Parathyroid adenoma (tissue), 2 donors: Measurements from ENCODE around the gene CELF6.
"Not testable (repeated sequence)": the region's sequence is repeated elsewhere in the genome, so short reads cannot be mapped to it uniquely, and the experiment has no call there.

Source experiments
- H2AFZ ChIP-seq: fragments of 300-600 bp; sonication (generic); one replicate; pipeline ENCODE4 v1.7.0; 2017; ENCODE audit warnings: antibody characterized with exemption, mild to moderate bottlenecking
- H3K27ac ChIP-seq: fragments of 300-600 bp; sonication (generic); one replicate; pipeline ENCODE4 v1.7.0; 2017
- H3K27me3 ChIP-seq: fragments of 300-600 bp; sonication (generic); one replicate; pipeline ENCODE4 v1.7.0; 2017; ENCODE audit warnings: low read length; ENCODE audit not compliant: control insufficient read depth, insufficient read depth
- H3K36me3 ChIP-seq: fragments of 300-600 bp; sonication (generic); one replicate; pipeline ENCODE4 v1.7.0; 2017; ENCODE audit warnings: low read length; ENCODE audit not compliant: control insufficient read depth, insufficient read depth
- H3K4me1 ChIP-seq: fragments of 300-600 bp; sonication (generic); one replicate; pipeline ENCODE4 v1.7.0; 2017; ENCODE audit warnings: control low read depth
- H3K4me2 ChIP-seq: fragments of 300-600 bp; sonication (generic); one replicate; pipeline ENCODE4 v1.7.0; 2017; ENCODE audit warnings: low read length
- H3K4me3 ChIP-seq: fragments of 300-600 bp; sonication (generic); one replicate; pipeline ENCODE4 v1.7.0; 2017; ENCODE audit warnings: low read depth, low read length
- H3K79me2 ChIP-seq: fragments of 300-600 bp; sonication (generic); one replicate; pipeline ENCODE4 v1.7.0; 2017; ENCODE audit warnings: control low read depth
- H3K9ac ChIP-seq: fragments of 300-600 bp; sonication (generic); one replicate; pipeline ENCODE4 v1.7.0; 2017; ENCODE audit warnings: mild to moderate bottlenecking
- H3K9me3 ChIP-seq: fragments of 300-600 bp; sonication (generic); one replicate; pipeline ENCODE4 v1.7.0; 2017; ENCODE audit warnings: low read length; ENCODE audit not compliant: control insufficient read depth
- CTCF ChIP-seq: fragments of 300-600 bp; sonication (generic); IDR thresholded peaks from one replicate; pipeline ENCODE4 v1.7.0; 2017; ENCODE audit warnings: antibody characterized with exemption, mild to moderate bottlenecking
- donor health status: primary hyperparathyroidism.

CELF6 gene

GRCh38 chr15:72281713-72282112 lies 38.2 kb downstream of the CELF6 start:
- Histone ChIP-seq H3K9ac (no peak overlapping the region), H3K4me3 (no peak overlapping the region), H3K79me2 (no peaks in the 10 kb centered on the region), H3K4me2 (no peak overlapping the region), H3K36me3 (no peaks in the 10 kb centered on the region), H3K9me3 (no peaks in the 10 kb centered on the region), H2AFZ (no peak overlapping the region), H3K4me1 (no peaks in the 10 kb centered on the region), H3K27me3 (no peaks in the 10 kb centered on the region), H3K27ac (no peak overlapping the region)
- no peak for TF ChIP-seq CTCF

GRCh38 chr15:72280751-72281150 lies 39.2 kb downstream of the CELF6 start:
- Histone ChIP-seq H3K36me3 (no peaks in the 10 kb centered on the region), H3K79me2 (no peaks in the 10 kb centered on the region)

GRCh38 chr15:72278737-72279136 lies 41.2 kb downstream of the CELF6 start:
- Histone ChIP-seq H3K27ac (no peak overlapping the region), H3K4me3 (no peak overlapping the region), H3K36me3 (no peaks in the 10 kb centered on the region), H3K4me1 (no peaks in the 10 kb centered on the region), H3K27me3 (no peaks in the 10 kb centered on the region), H3K4me2 (no peak overlapping the region), H2AFZ (no peak overlapping the region), H3K9ac (no peak overlapping the region), H3K9me3 (no peaks in the 10 kb centered on the region), H3K79me2 (no peaks in the 10 kb centered on the region)
- no peak for TF ChIP-seq CTCF

More at GRCh38 chr15:72280751-72281150, 39.2 kb downstream of the CELF6 start:
- no peaks in the 10 kb centered on the region for H3K4me1 ChIP-seq
- no peak overlapping the region for H3K4me2 ChIP-seq
- no peak for TF ChIP-seq CTCF
- H3K4me3 ChIP-seq, result no peak overlapping the region
- H3K27ac ChIP-seq, result no peak overlapping the region
- no peak overlapping the region for H3K9ac ChIP-seq
- H3K9me3 ChIP-seq, result no peaks in the 10 kb centered on the region
- H2AFZ ChIP-seq, result no peak overlapping the region
- no peaks in the 10 kb centered on the region for H3K27me3 ChIP-seq

GRCh38 chr15:72276326-72276700 lies 43.6 kb downstream of the CELF6 start:
- Histone ChIP-seq H3K4me1 (peaks cover 2% of the 10 kb centered on the region), H3K36me3 (no peaks in the 10 kb centered on the region), H3K27me3 (no peaks in the 10 kb centered on the region), H2AFZ (no peak overlapping the region), H3K4me3 (no peak overlapping the region), H3K9me3 (no peaks in the 10 kb centered on the region), H3K4me2 (no peak overlapping the region), H3K27ac (no peak overlapping the region), H3K9ac (no peak overlapping the region), H3K79me2 (no peaks in the 10 kb centered on the region)
- no peak for TF ChIP-seq CTCF

GRCh38 chr15:72275635-72276325 lies 44.2 kb downstream of the CELF6 start:
- not testable (repeated sequence) for H3K4me2 ChIP-seq, H2AFZ ChIP-seq, H3K4me1 ChIP-seq, H3K4me3 ChIP-seq, H3K79me2 ChIP-seq, H3K9ac ChIP-seq, H3K36me3 ChIP-seq, H3K27me3 ChIP-seq, H3K9me3 ChIP-seq, H3K27ac ChIP-seq
